Ecto neural progenitor cell (in vitro differentiated cells): ENCODE results near the gene PTCD2.

ENCODE experiments used
- DNase-seq: peaks from one replicate; pipeline ENCODE4 v3.0.0-alpha.2; 2018; ENCODE audit warnings: low spot score

PTCD2 gene

GRCh38 chr5:72346398-72346797 is 26.2 kb downstream of the PTCD2 start:
- no peak for DNase-seq

DNA sequence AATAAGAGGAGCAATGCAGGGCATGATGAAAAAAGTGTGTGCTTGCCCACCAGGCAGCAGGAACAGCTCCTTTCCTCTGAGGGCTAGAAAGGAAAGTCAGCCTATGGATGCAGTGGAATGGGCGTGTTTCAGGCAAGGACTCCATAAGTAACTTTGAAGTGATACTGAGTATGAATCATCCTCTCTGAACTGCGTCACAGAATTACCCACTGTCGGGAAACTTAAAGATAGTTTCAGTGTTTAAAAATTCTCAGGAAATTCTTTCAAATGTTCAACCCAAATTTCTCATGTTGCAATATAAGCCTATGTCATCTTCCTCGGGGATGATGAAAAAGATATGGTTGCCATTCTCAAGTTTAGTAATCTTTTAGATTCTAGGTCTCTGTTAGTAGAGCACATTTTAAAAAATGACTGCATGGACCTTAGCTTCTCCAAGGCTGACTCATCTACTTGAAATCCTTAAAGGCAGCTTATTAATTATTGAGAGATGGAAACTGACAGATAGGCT is 27.7 kb downstream of the PTCD2 start:
- DNase-seq, result no peak

GRCh38 chr5:72351376-72351775 is 31.2 kb downstream of the PTCD2 start:
- DNase-seq, result no peak

DNA sequence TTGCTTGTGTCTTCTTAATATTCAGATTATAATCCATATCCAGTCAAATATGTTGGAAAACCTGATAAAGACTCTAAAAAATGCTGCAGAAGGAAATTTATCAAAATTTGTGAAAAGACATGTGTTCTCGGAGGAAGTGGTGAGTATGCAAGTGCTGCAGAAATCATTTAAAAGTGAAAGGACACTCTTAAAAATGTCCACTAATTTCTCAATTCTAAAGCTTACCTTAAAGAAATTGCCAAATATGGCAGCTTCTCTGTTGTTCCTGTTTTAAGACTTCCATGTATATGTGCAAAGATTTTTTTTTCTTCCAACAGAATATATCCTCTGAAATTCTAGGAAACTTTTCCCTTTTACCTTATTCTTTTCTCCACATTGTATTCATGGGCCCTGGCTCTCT is 32.4 kb downstream of the PTCD2 start:
- DNase-seq, result no peak

DNA sequence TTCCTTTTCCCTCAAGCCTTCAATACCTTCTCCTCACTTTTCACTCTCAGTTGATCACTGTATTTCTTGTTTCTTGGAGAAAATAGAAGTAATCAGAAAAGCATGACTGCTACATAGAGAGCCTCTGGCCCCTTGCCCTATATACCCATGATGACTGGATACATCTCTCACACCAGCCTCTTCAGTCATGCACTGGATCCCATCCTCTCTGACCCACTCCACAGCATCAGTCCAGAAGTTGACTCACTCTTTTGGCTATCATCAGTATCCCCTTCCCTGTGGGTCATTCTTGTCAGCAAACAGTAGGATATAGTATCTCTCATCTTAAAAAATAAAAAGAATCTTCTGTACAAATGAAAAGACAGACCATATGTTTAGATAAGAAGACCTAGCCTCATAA is 32.9 kb downstream of the PTCD2 start:
- no peak for DNase-seq

- DNase-seq, result peak; percentile 62
Observed at GRCh38 chr5:72355706-72356299, 35.6 kb downstream of the PTCD2 start.

DNA sequence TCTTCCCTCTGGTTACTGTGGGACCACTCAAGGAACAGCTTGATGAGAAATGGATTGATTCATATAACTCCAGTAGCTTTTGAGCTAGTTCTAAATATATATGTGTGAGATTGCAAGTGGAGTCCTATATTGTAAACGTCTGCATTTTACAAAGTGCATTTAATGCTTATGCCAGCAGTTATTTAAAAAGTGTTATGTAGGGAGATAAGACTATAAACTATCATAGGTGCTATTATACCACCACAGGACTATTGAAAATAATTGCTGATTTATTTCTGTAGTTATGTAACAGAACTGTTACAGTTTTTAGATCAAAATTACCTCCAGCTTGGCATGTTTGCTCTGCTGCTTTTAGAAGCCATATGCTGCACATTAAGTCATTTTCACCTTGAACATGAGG is 36.2 kb downstream of the PTCD2 start:
- DNase-seq, result no peak

- DNase-seq, result no peak
Observed at GRCh38 chr5:72358925-72359324, 38.8 kb downstream of the PTCD2 start.

DNA sequence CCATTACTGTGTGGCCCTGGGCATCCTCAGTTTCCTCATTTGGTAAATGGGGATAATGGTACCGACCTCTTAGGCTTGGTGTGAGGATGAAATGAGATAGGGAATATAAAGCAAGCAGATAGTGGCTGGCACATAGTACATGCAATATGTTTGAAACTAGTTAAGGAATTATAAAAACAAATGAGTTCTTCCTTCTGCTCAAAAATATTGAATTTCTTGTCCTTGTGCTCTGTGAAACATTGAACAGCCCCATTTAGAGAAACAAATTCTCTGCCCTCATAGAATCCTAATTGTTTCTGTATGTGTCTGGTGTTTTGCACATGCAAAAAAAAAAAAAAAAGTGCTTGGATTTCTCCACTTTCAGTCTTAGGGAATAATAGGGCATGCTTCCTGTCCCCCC is 39.7 kb downstream of the PTCD2 start:
- DNase-seq, result no peak

GRCh38 chr5:72363166-72363802 is 43.1 kb downstream of the PTCD2 start:
- no peak for DNase-seq

- DNase-seq, result no peak
Observed at GRCh38 chr5:72364171-72364570, 44.0 kb downstream of the PTCD2 start.

DNA sequence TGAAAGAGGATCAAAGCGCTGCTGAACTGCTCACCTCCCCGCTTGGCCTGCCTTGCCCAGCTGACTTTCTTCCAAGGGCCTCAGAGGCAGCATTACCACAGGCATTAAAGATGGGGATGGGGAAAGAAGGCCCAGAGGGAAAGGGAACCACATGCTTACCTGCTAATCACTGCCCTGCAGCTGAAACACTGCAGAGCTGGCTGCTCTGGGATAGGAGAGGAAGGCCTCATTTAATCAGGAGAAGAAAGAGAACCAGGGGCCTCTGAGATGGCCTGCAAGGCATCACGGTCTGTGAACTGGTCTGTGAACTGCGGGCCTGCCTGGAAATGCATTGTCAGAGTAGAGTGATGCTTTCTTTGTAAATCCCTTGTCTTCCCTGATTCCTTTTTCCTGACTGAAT is 44.8 kb downstream of the PTCD2 start:
- DNase-seq, result no peak

DNA sequence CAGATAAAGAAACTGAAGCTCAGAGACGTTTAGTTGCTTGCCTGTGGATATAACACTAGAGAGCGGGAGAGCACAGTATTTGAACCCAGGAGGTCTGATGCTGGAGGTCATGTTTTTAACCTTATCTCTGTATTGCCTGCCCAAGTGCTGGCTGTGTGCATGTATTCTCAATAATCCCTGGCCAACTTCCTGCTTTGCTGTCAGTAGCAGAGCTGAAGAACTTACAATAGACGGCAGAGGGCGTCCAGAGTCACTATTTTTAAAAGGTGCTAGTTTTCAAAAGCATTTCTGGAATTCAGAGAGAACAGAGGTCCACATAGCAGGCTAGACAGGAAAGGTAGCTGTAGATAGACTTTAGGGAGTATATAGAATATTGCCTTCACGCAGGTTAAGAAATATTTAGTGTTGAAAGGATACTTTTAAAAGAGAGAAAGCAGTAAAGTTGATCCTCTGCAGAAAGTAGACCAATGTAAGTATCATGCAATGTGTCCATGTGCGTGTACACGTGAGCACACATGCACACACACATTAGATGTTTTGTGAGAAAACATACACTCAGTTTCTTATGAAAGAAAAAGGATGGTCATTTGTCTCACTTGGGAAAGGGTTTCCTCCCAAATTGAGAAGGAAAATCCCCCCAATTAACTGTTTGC is 46.3 kb downstream of the PTCD2 start:
- DNase-seq, result peak; percentile 59

- no peak for DNase-seq
Observed at GRCh38 chr5:72368271-72368670, 48.1 kb downstream of the PTCD2 start.

DNA sequence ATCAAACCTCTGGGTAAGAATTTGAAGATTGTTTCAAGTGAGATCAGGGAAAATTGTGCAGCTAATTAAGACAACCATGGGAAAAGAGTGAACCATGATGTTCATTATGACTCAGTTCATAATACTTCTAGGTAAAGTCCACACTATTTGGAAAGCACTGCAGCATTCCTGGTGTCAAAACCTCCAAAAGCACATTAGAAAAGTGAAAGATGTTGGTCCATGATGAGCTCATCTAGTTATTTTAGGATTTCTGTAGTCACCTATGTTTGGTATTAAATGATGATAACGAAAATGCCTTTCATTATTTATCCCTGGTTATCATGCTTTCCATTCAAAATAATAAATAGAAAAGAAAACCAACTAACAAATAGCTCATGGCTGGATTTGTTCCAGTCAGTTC is 49.1 kb downstream of the PTCD2 start:
- no peak for DNase-seq

DNA sequence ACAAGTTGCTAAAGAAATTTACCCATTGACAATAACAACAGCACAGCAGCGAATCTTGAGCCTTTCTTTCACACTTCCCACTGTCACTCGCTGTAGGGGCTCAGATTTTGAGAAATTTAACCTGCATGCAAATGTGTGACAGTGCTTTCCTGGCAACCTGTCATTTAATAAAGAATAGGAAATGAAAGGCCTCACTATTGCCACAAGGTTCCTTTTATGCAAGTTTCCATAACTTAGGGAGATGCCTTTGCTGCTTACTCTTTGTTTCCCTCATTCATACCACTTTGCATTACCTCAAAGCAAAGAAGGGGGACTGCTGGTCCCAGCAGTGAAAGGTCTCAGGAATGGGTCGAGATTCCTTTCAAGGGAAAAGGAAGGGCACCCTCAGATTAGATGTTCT is 49.5 kb downstream of the PTCD2 start:
- DNase-seq, result no peak

GRCh38 chr5:72372331-72372730 is 52.2 kb downstream of the PTCD2 start:
- no peak for DNase-seq

GRCh38 chr5:72372923-72373322 is 52.8 kb downstream of the PTCD2 start:
- no peak for DNase-seq

DNA sequence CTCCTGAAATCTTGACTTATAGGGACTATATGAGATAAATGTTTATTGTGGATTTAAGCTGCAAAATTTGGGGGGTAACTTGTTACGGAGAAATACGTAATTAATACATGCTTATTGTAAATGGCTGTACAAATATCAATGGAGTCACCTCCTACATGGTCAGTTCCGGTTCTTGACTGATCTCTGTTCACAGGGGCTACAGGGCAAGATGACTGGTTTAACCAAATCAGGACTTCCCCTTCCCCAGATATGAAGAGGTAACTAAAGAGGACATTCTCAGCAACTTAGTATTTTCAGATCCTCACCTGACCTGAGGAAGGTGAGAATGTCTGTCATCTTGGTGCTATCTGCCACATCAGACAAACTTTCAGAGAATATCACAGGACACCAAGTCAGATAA is 54.7 kb downstream of the PTCD2 start:
- DNase-seq, result no peak

GRCh38 chr5:72376381-72376780 is 56.2 kb downstream of the PTCD2 start:
- DNase-seq, result no peak

DNA sequence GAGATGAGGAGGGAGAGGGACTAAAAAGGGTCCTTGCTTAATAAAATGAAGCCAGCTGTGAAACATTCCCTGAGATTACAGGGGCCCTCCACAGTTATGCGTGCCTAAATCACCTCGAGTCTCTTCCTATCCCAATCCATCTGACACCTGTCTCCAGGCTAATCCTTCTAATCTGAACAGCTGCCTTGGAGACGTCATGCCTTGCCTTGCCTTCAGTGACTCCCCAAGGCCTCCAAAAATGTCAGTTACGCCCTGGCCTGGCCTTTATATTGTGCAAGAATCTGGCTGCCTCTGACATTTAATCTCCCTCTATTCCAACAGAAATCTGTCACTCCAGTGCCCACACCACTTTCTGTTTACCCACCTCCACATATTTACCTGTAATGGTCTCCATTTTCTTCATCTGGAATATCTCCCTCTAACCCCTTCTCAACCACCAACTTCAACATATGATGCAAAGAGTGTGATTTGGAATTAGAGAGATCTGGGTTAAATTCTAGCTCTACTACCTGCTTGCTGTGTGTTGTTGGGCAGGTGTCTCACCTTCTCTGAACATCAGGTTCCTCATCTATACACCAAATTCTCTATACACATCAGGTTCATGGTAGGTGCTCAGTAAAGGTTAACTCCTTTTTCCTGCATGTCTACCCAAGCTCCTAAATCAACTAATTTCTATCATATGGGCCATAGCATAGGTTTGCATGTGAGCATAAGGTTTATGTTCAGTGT is 57.9 kb downstream of the PTCD2 start:
- no peak for DNase-seq

GRCh38 chr5:72378639-72379289 is 58.6 kb downstream of the PTCD2 start:
- DNase-seq, result no peak
